Loucy (cell line): Measurements from ENCODE around the gene COQ7.

ENCODE experiments used
- H2AFZ ChIP-seq: fragments of 200-600 bp; sonication (generic); 2 replicates; pipeline ENCODE4 v1.6.0; 2016; ENCODE audit warnings: antibody characterized with exemption, mild to moderate bottlenecking, low read length, moderate library complexity
- H3F3A ChIP-seq: fragments of 200-600 bp; 2 replicates; pipeline ENCODE4 v1.6.0; 2016; ENCODE audit warnings: antibody characterized with exemption, low read depth, mild to moderate bottlenecking
- H3K27me3 ChIP-seq: fragments of 200-600 bp; sonication (generic); 2 replicates; pipeline ENCODE4 v1.6.1; 2014; ENCODE audit warnings: low read length, mild to moderate bottlenecking; ENCODE audit not compliant: insufficient read depth, poor library complexity, severe bottlenecking
- H3K36me3 ChIP-seq: fragments of 200-600 bp; sonication (generic); 2 replicates; pipeline ENCODE4 v1.6.1; 2016; ENCODE audit warnings: low read length; ENCODE audit not compliant: insufficient read depth
- H3K4me1 ChIP-seq: fragments of 200-600 bp; sonication (generic); 2 replicates; pipeline ENCODE4 v1.5.1; 2014; ENCODE audit warnings: low read length, mild to moderate bottlenecking; ENCODE audit not compliant: insufficient read depth, poor library complexity, severe bottlenecking
- H3K4me2 ChIP-seq: fragments of 200-600 bp; sonication (generic); 2 replicates; pipeline ENCODE4 v1.6.0; 2014; ENCODE audit warnings: antibody characterized with exemption, low read length, low read depth, mild to moderate bottlenecking; ENCODE audit not compliant: poor library complexity, severe bottlenecking
- H3K4me3 ChIP-seq: fragments of 200-600 bp; sonication (generic); 2 replicates; pipeline ENCODE4 v1.5.1; 2014; ENCODE audit warnings: low read length, mild to moderate bottlenecking, mixed read lengths; ENCODE audit not compliant: poor library complexity, severe bottlenecking
- H3K79me2 ChIP-seq: fragments of 200-600 bp; sonication (generic); 2 replicates; pipeline ENCODE4 v1.6.1; 2014; ENCODE audit warnings: low read length; ENCODE audit not compliant: insufficient read depth
- H3K9ac ChIP-seq: fragments of 200-600 bp; sonication (generic); 2 replicates; pipeline ENCODE4 v1.6.0; 2014; ENCODE audit warnings: mild to moderate bottlenecking, low read depth, low read length, moderate library complexity; ENCODE audit not compliant: poor library complexity, severe bottlenecking
- H3K9me2 ChIP-seq: fragments of 200-600 bp; sonication (generic); replicated peaks from 2 replicates; pipeline ENCODE4 v1.6.1; 2016; ENCODE audit warnings: low read depth, low read length, mixed read lengths
- H3K9me3 ChIP-seq: fragments of 200-600 bp; sonication (generic); 2 replicates; pipeline ENCODE4 v1.6.1; 2014; ENCODE audit warnings: mild to moderate bottlenecking, antibody characterized with exemption, low read length, low read depth; ENCODE audit not compliant: insufficient read depth
- H4K20me1 ChIP-seq: fragments of 200-600 bp; sonication (generic); 2 replicates; pipeline ENCODE4 v1.6.0; 2014; ENCODE audit warnings: antibody characterized with exemption, low read length, mild to moderate bottlenecking; ENCODE audit not compliant: insufficient read depth, poor library complexity, severe bottlenecking
- CTCF ChIP-seq: fragments of 200-600 bp; sonication (generic); conservative IDR thresholded peaks from 2 replicates; pipeline ENCODE4 v1.5.1; 2014; ENCODE audit warnings: mild to moderate bottlenecking, antibody characterized with exemption, low read length
- EZH2phosphoT487 ChIP-seq: fragments of 200-600 bp; IDR thresholded peaks from 2 replicates; pipeline ENCODE4 v1.6.1; 2018; ENCODE audit warnings: antibody characterized with exemption, mild to moderate bottlenecking, moderate library complexity, borderline replicate concordance

The COQ7 gene

GRCh38 chr16:19112099-19112407, 44.6 kb downstream of the COQ7 start:
- H3K4me2 ChIP-seq, result no peak overlapping the region
- no peaks in the 10 kb centered on the region for H3K27me3 ChIP-seq
- no peaks in the 10 kb centered on the region for H3K9me2 ChIP-seq
- no peak overlapping the region for H2AFZ ChIP-seq
- H4K20me1 ChIP-seq, result no peaks in the 10 kb centered on the region
- no peak for TF ChIP-seq EZH2phosphoT487
- no peak for TF ChIP-seq CTCF
- no peak overlapping the region for H3K9ac ChIP-seq
- H3K4me3 ChIP-seq, result no peak overlapping the region
- H3K79me2 ChIP-seq, result no peaks in the 10 kb centered on the region
- peaks cover under 1% of the 10 kb centered on the region for H3K4me1 ChIP-seq
- H3K36me3 ChIP-seq, result no peaks in the 10 kb centered on the region
- no peaks in the 10 kb centered on the region for H3F3A ChIP-seq
- no peaks in the 10 kb centered on the region; the same call in 1 of the 2 replicates for H3K9me3 ChIP-seq

GRCh38 chr16:19113577-19114358, 46.4 kb downstream of the COQ7 start, which contains the start of gene ITPRIPL2:
ITPRIPL2 (plus strand) TSS chr16:19113964; CDS start chr16:19114462, 498 bp downstream.
- Histone ChIP-seq H2AFZ (no peak within 1 kb of the TSS), H3K9me3 (no peaks in the 10 kb centered on the region; the same call in 1 of the 2 replicates), H3K9me2 (no peaks in the 10 kb centered on the region), H4K20me1 (no peaks in the 10 kb centered on the region), H3K27me3 (no peaks in the 10 kb centered on the region), H3K79me2 (no peaks in the 10 kb centered on the region), H3F3A (no peaks in the 10 kb centered on the region), H3K4me1 (peaks cover 5% of the 10 kb centered on the region), H3K36me3 (no peaks in the 10 kb centered on the region), H3K4me2 (no peak within 1 kb of the TSS), H3K9ac (no peak within 1 kb of the TSS), H3K4me3 (no peak within 1 kb of the TSS)
- no peak for TF ChIP-seq CTCF
- TF ChIP-seq EZH2phosphoT487, result no peak

- Histone ChIP-seq H3K36me3 (no peaks in the 10 kb centered on the region), H3K79me2 (no peaks in the 10 kb centered on the region), H3K4me2 (no peak overlapping the region), H3F3A (no peaks in the 10 kb centered on the region), H3K9ac (no peak overlapping the region), H3K9me3 (no peaks in the 10 kb centered on the region; the same call in 1 of the 2 replicates), H2AFZ (no peak overlapping the region), H3K4me3 (no peak overlapping the region), H4K20me1 (no peaks in the 10 kb centered on the region), H3K4me1 (peaks cover 5% of the 10 kb centered on the region), H3K9me2 (no peaks in the 10 kb centered on the region), H3K27me3 (no peaks in the 10 kb centered on the region)
- no peak for TF ChIP-seq EZH2phosphoT487
- no peak for TF ChIP-seq CTCF
Observed at GRCh38 chr16:19114359-19115147, 47.1 kb downstream of the COQ7 start.
